K562 (cell line): ENCODE data around the gene SERPIND1. TPM values are rescaled to one million over a fixed set of nuclear protein-coding genes. Genes with fewer than 3 reads are reported as not detected.

ENCODE experiments used
- BMI1 ChIP-seq: fragments of 150-350 bp; IDR thresholded peaks from 2 replicates; pipeline ENCODE4 v1.6.1; 2014; ENCODE audit warnings: low read length
- DDX20 ChIP-seq: fragments of 450-650 bp; IDR thresholded peaks from 2 replicates; pipeline ENCODE4 v1.6.1; 2016; ENCODE audit warnings: missing genetic modification characterization, low read depth, mild to moderate bottlenecking, missing compliant biosample characterization, moderate library complexity
- GABPB2 ChIP-seq: fragments of 250-450 bp; sonication (Bioruptor Pico); conservative IDR thresholded peaks from 2 replicates; pipeline ENCODE4 v1.5.1; 2021; ENCODE audit warnings: mild to moderate bottlenecking
- HNRNPUL1 ChIP-seq: fragments of 200-400 bp; formaldehyde crosslinking; IDR thresholded peaks from 2 replicates; pipeline ENCODE4 v1.6.1; 2017; ENCODE audit warnings: low read length
- PHF8 ChIP-seq: fragments of 200-600 bp; sonication (generic); IDR thresholded peaks from 2 replicates; pipeline ENCODE4 v1.6.1; 2012; ENCODE audit warnings: mixed run types, mild to moderate bottlenecking, inconsistent platforms, low read length, moderate library complexity, borderline replicate concordance
- POLR2B ChIP-seq: fragments of 450-650 bp; IDR thresholded peaks from 2 replicates; pipeline ENCODE4 v1.6.1; 2018; ENCODE audit warnings: low read depth; ENCODE audit not compliant: partially characterized antibody
- RBBP5 ChIP-seq: fragments of 200-600 bp; sonication (generic); IDR thresholded peaks from 2 replicates; pipeline ENCODE4 v1.6.1; 2012; ENCODE audit warnings: borderline replicate concordance, mild to moderate bottlenecking, low read length, control low read depth, inconsistent platforms; ENCODE audit not compliant: insufficient read depth, poor library complexity, severe bottlenecking
- ZC3H4 ChIP-seq: sonication (generic); formaldehyde crosslinking; IDR thresholded peaks from 2 replicates; pipeline ENCODE4 v1.9.0; 2021; ENCODE audit warnings: missing genetic modification reagents, borderline replicate concordance
- ZKSCAN3 ChIP-seq: fragments of 250-450 bp; sonication (Bioruptor Pico); IDR thresholded peaks from 2 replicates; pipeline ENCODE4 v1.4.0; 2020
- ZNF408 ChIP-seq: fragments of 250-450 bp; sonication (Bioruptor Pico); IDR thresholded peaks from 2 replicates; pipeline ENCODE4 v1.4.0; 2020; ENCODE audit warnings: low read depth, mild to moderate bottlenecking, moderate library complexity
- polyA plus RNA-seq, 8 experiments: library from polyadenylated mRNA; depleted of rRNA in 4 of 8; stranded (reverse) in 5 of 8; unstranded in 3 of 8; fragments of >200 nt; fragmentation: Nextera tagmentation in 2 of 8; fragmentation: Illumina TruSeq in 1 of 8; extraction: Ambion mirVana in 2 of 8; extraction: Trizol in 1 of 8; gene quantifications; 2 replicates each; pipeline versions ENCODE4 v1.2.1 to v1.2.3, GENCODE V29; 2011 to 2014; ENCODE audit warnings: inconsistent platforms in 1 of 8, missing spikeins in 1 of 8
- total RNA-seq, 7 experiments: library from RNA; depleted of rRNA in 6 of 7; stranded (reverse); fragments of >200 nt in 6 of 7; fragmentation: Illumina TruSeq in 2 of 7; extraction: Trizol in 2 of 7; gene quantifications; 2 replicates each; pipeline versions ENCODE4 v1.2.1 to v1.2.3, GENCODE V29; 2011 to 2021; ENCODE audit warnings: low replicate concordance in 1 of 7
- TF ChIP-seq, protein P1 (sequence below), 2 experiments: fragments of 150-350 bp in 1 of 2; IDR thresholded peaks; 2 replicates each; pipeline ENCODE4 v1.6.1; 2012 to 2016; ENCODE audit warnings: low read depth in 2 of 2, low read length in 2 of 2, mild to moderate bottlenecking in 1 of 2, moderate library complexity in 1 of 2
- TF ChIP-seq, protein P2 (sequence below): sonication (generic); formaldehyde crosslinking; IDR thresholded peaks from 2 replicates; pipeline ENCODE4 v1.9.0; 2022; ENCODE audit warnings: mild to moderate bottlenecking, missing genetic modification reagents
- TF ChIP-seq, protein P3 (sequence below), 3 experiments: IDR thresholded peaks in 2 of 3; conservative IDR thresholded peaks in 1 of 3; 2 replicates each; pipeline ENCODE4 v1.5.1; 2011 to 2012; ENCODE audit warnings: low read length in 3 of 3, mild to moderate bottlenecking in 3 of 3, control low read depth in 2 of 3, improper control_type of control experiment in 1 of 3, inconsistent platforms in 1 of 3, low read depth in 1 of 3, mixed read lengths in 1 of 3, moderate library complexity in 1 of 3; ENCODE audit not compliant: insufficient read depth in 2 of 3

SERPIND1 gene
- total and polyA plus RNA-seq, 9 of the 15 experiments (the other 6 are each of a cell fraction or from before 2014, with no cell fraction given) = 0.04 to 0.11 (median 0.09) TPM; not detected in 6

DNA sequence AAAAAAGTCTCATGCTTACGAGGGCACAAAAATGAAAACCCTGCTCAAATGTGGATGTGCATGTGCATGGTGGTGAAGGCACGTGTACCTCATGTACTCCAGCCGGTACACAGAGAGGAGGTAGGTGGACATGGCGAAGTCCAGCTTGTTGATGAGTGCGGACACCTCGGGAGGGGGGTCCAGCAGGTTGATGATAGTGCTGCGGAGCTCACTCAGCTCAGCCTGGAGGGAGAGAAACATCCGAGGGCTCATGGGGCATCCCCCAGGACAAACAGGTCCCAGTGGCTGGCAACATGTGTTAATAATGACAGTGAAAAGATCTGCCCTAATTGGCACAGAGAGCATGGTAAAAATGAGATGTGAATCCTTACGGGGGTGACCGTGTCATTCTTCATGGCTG, 9.2 kb upstream of the SERPIND1 start (continued):
- no peak for TF ChIP-seq HNRNPUL1
- TF ChIP-seq, protein P1, sequence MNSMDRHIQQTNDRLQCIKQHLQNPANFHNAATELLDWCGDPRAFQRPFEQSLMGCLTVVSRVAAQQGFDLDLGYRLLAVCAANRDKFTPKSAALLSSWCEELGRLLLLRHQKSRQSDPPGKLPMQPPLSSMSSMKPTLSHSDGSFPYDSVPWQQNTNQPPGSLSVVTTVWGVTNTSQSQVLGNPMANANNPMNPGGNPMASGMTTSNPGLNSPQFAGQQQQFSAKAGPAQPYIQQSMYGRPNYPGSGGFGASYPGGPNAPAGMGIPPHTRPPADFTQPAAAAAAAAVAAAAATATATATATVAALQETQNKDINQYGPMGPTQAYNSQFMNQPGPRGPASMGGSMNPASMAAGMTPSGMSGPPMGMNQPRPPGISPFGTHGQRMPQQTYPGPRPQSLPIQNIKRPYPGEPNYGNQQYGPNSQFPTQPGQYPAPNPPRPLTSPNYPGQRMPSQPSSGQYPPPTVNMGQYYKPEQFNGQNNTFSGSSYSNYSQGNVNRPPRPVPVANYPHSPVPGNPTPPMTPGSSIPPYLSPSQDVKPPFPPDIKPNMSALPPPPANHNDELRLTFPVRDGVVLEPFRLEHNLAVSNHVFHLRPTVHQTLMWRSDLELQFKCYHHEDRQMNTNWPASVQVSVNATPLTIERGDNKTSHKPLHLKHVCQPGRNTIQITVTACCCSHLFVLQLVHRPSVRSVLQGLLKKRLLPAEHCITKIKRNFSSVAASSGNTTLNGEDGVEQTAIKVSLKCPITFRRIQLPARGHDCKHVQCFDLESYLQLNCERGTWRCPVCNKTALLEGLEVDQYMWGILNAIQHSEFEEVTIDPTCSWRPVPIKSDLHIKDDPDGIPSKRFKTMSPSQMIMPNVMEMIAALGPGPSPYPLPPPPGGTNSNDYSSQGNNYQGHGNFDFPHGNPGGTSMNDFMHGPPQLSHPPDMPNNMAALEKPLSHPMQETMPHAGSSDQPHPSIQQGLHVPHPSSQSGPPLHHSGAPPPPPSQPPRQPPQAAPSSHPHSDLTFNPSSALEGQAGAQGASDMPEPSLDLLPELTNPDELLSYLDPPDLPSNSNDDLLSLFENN (IDR thresholded peaks at IDR 0.05; ENCODE audit: low read depth in 2 of 2, low read length in 2 of 2) = no peak
- 0 out of 2 replicates have a peak, but pooled peaks have one; percentile 31 for TF ChIP-seq ZNF408
- TF ChIP-seq POLR2B = no peak
- TF ChIP-seq, protein P2, sequence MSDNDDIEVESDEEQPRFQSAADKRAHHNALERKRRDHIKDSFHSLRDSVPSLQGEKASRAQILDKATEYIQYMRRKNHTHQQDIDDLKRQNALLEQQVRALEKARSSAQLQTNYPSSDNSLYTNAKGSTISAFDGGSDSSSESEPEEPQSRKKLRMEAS (CRISPR knock-in tag) = 0 out of 2 replicates have a peak, but pooled peaks have one; percentile 8
- TF ChIP-seq PHF8 = no peak
- TF ChIP-seq RBBP5 = peak; percentile 33
- TF ChIP-seq GABPB2 (CRISPR knock-in tag) = no peak
- TF ChIP-seq, protein P3, sequence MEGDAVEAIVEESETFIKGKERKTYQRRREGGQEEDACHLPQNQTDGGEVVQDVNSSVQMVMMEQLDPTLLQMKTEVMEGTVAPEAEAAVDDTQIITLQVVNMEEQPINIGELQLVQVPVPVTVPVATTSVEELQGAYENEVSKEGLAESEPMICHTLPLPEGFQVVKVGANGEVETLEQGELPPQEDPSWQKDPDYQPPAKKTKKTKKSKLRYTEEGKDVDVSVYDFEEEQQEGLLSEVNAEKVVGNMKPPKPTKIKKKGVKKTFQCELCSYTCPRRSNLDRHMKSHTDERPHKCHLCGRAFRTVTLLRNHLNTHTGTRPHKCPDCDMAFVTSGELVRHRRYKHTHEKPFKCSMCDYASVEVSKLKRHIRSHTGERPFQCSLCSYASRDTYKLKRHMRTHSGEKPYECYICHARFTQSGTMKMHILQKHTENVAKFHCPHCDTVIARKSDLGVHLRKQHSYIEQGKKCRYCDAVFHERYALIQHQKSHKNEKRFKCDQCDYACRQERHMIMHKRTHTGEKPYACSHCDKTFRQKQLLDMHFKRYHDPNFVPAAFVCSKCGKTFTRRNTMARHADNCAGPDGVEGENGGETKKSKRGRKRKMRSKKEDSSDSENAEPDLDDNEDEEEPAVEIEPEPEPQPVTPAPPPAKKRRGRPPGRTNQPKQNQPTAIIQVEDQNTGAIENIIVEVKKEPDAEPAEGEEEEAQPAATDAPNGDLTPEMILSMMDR (IDR thresholded peaks at IDR 0.05 in 2 of 3, conservative IDR thresholded peaks at IDR 0.05 in 1 of 3; ENCODE audit: insufficient read depth in 2 of 3, low read depth in 1 of 3, low read length in 3 of 3) = no peak
- TF ChIP-seq BMI1 = no peak
- no peak for TF ChIP-seq DDX20 (tag)
- 0 out of 2 replicates have a peak, but pooled peaks have one; percentile 1 for TF ChIP-seq ZC3H4
- TF ChIP-seq ZKSCAN3 (CRISPR knock-in tag) = peak; percentile 16; the same call in 1 of the 2 replicates
